ENCODE results near the gene ANKRD10. TPM values are rescaled to one million over a fixed set of nuclear protein-coding genes. Genes with fewer than 3 reads are reported as not detected.

Gene ANKRD10
- total and polyA plus RNA-seq, 2 of the 8 experiments (the other 6 are each of a cell fraction or from before 2014, with no cell fraction given) = 146 to 218 TPM

DNA sequence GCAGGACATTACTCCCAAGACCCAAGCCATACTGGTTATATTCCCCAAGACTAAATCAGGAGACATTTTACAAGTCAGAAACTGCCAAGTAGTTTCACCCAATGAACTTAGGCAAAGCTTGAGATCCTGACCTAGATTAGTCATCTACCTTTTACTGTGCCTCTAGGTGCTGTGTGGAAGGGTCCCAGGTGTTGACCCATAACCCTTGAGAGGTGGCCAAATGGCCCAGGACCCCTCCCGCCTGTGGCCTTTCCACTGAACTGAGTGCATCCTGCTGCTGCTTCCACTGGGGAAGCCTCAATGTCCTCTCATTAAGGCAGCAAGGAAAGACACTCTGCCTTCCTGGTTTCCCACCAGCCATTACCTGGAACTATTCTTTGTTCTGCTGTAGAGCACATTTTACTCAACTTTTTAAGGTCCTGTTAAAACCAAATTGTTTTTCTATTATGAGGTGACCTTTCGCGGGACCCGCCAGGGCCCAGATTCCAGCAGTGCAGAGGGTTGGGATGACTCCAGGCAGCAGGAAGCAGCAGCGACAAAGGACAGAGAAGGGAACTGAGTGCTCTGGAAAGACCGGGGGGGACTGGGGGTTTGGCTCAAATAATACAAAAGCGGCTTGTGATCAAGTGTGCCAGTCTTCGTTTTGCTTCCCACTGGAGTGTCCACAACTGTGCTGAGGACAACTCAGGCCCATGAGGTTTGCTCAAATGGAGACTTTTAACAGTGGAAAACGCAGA lies 27.1 kb downstream of the ANKRD10 start (continued):
- TF ChIP-seq, protein P1, sequence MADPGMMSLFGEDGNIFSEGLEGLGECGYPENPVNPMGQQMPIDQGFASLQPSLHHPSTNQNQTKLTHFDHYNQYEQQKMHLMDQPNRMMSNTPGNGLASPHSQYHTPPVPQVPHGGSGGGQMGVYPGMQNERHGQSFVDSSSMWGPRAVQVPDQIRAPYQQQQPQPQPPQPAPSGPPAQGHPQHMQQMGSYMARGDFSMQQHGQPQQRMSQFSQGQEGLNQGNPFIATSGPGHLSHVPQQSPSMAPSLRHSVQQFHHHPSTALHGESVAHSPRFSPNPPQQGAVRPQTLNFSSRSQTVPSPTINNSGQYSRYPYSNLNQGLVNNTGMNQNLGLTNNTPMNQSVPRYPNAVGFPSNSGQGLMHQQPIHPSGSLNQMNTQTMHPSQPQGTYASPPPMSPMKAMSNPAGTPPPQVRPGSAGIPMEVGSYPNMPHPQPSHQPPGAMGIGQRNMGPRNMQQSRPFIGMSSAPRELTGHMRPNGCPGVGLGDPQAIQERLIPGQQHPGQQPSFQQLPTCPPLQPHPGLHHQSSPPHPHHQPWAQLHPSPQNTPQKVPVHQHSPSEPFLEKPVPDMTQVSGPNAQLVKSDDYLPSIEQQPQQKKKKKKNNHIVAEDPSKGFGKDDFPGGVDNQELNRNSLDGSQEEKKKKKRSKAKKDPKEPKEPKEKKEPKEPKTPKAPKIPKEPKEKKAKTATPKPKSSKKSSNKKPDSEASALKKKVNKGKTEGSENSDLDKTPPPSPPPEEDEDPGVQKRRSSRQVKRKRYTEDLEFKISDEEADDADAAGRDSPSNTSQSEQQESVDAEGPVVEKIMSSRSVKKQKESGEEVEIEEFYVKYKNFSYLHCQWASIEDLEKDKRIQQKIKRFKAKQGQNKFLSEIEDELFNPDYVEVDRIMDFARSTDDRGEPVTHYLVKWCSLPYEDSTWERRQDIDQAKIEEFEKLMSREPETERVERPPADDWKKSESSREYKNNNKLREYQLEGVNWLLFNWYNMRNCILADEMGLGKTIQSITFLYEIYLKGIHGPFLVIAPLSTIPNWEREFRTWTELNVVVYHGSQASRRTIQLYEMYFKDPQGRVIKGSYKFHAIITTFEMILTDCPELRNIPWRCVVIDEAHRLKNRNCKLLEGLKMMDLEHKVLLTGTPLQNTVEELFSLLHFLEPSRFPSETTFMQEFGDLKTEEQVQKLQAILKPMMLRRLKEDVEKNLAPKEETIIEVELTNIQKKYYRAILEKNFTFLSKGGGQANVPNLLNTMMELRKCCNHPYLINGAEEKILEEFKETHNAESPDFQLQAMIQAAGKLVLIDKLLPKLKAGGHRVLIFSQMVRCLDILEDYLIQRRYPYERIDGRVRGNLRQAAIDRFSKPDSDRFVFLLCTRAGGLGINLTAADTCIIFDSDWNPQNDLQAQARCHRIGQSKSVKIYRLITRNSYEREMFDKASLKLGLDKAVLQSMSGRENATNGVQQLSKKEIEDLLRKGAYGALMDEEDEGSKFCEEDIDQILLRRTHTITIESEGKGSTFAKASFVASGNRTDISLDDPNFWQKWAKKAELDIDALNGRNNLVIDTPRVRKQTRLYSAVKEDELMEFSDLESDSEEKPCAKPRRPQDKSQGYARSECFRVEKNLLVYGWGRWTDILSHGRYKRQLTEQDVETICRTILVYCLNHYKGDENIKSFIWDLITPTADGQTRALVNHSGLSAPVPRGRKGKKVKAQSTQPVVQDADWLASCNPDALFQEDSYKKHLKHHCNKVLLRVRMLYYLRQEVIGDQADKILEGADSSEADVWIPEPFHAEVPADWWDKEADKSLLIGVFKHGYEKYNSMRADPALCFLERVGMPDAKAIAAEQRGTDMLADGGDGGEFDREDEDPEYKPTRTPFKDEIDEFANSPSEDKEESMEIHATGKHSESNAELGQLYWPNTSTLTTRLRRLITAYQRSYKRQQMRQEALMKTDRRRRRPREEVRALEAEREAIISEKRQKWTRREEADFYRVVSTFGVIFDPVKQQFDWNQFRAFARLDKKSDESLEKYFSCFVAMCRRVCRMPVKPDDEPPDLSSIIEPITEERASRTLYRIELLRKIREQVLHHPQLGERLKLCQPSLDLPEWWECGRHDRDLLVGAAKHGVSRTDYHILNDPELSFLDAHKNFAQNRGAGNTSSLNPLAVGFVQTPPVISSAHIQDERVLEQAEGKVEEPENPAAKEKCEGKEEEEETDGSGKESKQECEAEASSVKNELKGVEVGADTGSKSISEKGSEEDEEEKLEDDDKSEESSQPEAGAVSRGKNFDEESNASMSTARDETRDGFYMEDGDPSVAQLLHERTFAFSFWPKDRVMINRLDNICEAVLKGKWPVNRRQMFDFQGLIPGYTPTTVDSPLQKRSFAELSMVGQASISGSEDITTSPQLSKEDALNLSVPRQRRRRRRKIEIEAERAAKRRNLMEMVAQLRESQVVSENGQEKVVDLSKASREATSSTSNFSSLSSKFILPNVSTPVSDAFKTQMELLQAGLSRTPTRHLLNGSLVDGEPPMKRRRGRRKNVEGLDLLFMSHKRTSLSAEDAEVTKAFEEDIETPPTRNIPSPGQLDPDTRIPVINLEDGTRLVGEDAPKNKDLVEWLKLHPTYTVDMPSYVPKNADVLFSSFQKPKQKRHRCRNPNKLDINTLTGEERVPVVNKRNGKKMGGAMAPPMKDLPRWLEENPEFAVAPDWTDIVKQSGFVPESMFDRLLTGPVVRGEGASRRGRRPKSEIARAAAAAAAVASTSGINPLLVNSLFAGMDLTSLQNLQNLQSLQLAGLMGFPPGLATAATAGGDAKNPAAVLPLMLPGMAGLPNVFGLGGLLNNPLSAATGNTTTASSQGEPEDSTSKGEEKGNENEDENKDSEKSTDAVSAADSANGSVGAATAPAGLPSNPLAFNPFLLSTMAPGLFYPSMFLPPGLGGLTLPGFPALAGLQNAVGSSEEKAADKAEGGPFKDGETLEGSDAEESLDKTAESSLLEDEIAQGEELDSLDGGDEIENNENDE (IDR thresholded peaks at IDR 0.05; ENCODE audit: insufficient replicate concordance, low read length) = no peak

Measured in H1 (cell line).